GM10266 (cell line): Measurements from ENCODE around the gene C4BPB.

Experiments
- DNase-seq: peaks from one replicate; pipeline ENCODE4 v3.0.0; 2012; ENCODE audit errors: extremely low spot score
- CTCF ChIP-seq: IDR thresholded peaks from 2 replicates; pipeline ENCODE4 v1.5.1; 2012; ENCODE audit warnings: mild to moderate bottlenecking, low read depth; ENCODE audit not compliant: control insufficient read depth, insufficient read depth; ENCODE audit errors: missing control alignments

C4BPB gene

DNA sequence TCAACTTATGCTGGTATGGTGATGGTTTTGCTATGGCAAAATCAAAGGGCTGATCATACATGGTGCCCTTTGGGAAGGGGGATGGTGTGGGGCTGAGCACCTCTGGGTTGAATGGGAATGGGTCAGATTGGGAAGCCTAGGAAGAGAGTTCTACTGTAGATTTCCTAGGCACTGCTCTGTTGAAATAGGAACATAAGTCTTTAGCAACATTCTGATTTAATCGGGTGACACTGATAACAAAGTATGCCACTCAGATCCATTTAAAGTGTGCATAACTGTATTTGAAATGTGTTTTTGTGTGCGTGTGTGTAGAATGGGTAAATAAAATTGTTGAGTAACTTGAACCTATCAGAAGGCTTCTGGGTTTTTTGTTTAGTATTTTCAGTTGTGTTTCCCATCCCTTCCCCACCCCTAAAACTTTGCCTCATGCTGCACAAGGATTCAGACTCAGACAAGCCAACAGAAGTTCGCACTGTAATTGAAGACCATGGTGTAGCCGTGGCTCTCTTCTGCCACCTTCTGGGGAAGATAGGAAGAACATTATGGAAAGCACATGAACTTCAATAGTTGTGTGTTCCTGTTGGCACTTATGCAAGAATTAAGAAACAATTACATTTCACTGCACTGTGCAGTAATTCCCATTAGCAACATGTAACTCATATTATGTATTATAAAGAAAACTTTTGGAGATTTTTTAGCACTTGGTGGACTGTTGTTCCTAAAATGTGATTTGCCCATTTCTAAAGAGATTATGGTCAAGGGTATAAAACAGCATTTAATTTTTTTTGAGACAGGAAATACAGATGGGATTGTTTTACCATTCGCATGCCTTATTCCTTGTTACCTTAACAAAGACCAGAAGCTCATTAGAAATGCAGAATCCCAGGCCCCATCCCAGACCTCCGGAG lies 10.9 kb upstream of the C4BPB start:
- peak; percentile 62 for DNase-seq
- TF ChIP-seq CTCF: peak; percentile 88

DNA sequence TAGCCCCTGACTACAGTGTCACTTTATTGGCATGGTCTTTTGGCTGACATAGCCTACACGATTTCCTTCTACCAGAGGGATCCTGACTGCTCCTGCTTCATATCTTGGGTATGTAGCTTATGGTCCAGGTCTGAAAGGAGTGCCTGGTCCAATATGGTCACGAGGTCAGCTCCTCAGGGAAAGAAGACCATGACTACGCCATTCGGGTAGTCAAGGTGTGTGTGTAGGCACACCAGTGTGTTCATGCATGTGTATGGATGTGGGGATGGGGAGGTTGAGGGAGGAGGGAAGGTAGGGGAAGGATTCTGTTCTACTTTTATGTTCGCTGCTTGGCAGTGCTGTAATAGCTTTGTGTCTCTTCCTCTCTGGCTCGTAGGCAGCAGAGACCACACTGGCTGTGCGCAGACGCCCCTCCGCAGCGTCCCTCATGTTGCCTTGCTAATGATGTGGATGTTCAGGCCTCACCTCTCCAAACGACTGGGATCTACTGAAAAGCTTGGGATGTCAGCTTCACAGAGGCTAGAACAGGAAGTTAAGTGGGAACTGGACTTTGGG lies 10.0 kb upstream of the C4BPB start:
- no peak for DNase-seq
- TF ChIP-seq CTCF: no peak

- DNase-seq: no peak
- TF ChIP-seq CTCF: no peak
Observed at GRCh38 chr1:207079706-207080241, 8.9 kb upstream of the C4BPB start.

DNA sequence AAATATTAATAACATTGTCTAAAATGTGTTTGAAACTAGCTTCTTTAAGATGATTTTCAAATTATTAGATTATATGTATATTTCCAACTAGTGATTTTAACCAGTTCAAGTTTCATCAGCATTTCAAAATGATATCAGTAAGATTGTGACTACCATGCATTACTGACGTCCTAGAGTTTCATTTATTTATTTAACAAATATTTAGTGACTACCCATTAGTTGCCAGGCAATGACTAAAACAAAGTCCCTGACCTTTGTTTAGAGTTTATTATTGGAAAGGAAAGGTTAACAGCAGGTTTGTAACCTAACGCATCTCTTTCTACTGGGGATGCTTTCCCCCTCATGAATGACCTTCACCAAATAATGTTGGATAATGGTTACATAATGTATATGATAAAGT lies 7.6 kb upstream of the C4BPB start:
- no peak for DNase-seq
- TF ChIP-seq CTCF: no peak

DNA sequence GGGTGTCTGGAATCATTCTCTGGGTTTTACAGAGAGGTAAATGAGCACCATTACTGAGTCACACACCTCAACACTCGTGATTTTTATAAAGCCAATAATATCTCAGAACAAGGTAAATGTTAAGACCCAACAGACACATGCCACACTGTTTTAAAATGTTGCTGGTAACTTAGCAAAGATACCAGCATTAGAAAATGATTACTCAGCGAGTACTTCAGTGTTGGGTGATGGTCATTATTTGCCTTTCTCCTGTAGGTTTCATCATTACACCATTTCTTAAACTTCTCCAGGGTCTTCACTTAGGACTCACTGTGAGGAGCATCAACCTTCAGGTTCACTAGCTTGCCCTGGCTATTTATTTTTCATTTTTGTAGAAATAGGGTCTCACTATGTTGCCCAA lies 6.9 kb upstream of the C4BPB start:
- TF ChIP-seq CTCF: no peak
- no peak for DNase-seq

DNA sequence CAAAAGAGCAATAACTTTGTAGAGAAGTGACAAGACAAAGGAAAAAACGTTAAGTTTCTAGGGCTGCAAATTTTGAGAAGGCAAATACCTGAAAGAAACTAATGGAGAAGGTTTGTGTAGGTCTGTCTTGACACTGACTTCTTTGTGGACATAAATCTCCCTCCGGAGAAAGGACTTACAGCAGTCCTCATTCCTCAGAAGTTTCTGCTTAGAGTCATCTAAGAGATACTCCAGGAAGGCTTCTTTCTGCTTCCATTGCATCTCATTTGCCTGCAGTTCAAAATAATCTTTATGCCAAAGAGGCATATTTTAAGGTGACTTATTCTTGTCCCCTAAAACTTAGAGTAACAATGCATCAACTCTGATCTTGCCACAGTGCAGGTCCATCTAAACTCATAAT lies 4.4 kb upstream of the C4BPB start:
- no peak for TF ChIP-seq CTCF
- DNase-seq: no peak

DNA sequence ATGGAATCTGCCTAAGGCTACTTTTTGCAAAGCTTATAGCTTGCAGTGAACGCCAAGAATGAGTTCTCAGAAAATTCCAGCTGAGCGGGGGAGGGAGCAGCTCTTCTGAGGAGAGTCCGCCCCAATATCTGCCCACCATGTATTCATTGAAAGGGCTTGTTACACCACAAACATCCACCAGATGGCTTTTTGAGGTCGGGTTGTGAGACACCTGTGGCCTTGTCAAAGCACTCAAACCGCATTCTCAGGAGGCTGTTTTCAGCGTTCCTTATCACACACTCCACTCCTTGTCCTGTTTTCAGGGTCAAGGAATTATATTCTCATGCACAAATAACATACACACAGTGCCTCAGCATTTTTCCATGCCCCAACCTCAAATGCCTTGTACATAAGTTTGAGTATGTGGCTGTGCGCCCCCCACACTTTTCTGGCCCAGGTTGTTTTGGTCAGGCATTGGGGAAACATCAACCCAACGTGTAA lies 3.9 kb upstream of the C4BPB start:
- DNase-seq: peak; percentile 50
- TF ChIP-seq CTCF: peak; percentile 75
